ENCODE measurements around the gene LSS.

The LSS gene

GRCh38 chr21:46255758-46256337 lies 27.3 kb upstream of the LSS start:
- no peaks in the 10 kb centered on the region for H3K4me1 ChIP-seq (ENCODE audit: control insufficient read depth in 1 of 2, insufficient read depth in 1 of 2, low read depth in 1 of 2, low read length in 1 of 2)
- no peak overlapping the region for H3K4me3 ChIP-seq (ENCODE audit: low read depth in 1 of 2, low read length in 1 of 2)
- H3K27me3 ChIP-seq, result no peaks in the 10 kb centered on the region
- H3K9me3 ChIP-seq, result no peaks in the 10 kb centered on the region
- TF ChIP-seq CTCF (IDR thresholded peaks at IDR 0.05), result no peak
- peaks cover 99% of the 10 kb centered on the region for H3K36me3 ChIP-seq
- no peak overlapping the region for H3K27ac ChIP-seq

- no peaks in the 10 kb centered on the region for H3K27me3 ChIP-seq
- H3K36me3 ChIP-seq, result peaks cover 99% of the 10 kb centered on the region
- TF ChIP-seq CTCF (IDR thresholded peaks at IDR 0.05), result no peak
Measured at GRCh38 chr21:46255166-46255565, 26.6 kb upstream of the LSS start.

GRCh38 chr21:46254208-46254975 lies 25.8 kb upstream of the LSS start:
- H3K36me3 ChIP-seq, result peaks cover 99% of the 10 kb centered on the region
- no peaks in the 10 kb centered on the region for H3K27me3 ChIP-seq
- no peak overlapping the region for H3K4me3 ChIP-seq (ENCODE audit: low read depth in 1 of 2, low read length in 1 of 2)
- no peaks in the 10 kb centered on the region for H3K9me3 ChIP-seq
- no peaks in the 10 kb centered on the region for H3K4me1 ChIP-seq (ENCODE audit: control insufficient read depth in 1 of 2, insufficient read depth in 1 of 2, low read depth in 1 of 2, low read length in 1 of 2)
- H3K27ac ChIP-seq, result no peak overlapping the region
- TF ChIP-seq CTCF (IDR thresholded peaks at IDR 0.05), result no peak

More at GRCh38 chr21:46255166-46255565, 26.6 kb upstream of the LSS start:
- Histone ChIP-seq H3K9me3 (no peaks in the 10 kb centered on the region), H3K4me3 (ENCODE audit: low read depth in 1 of 2, low read length in 1 of 2) (no peak overlapping the region), H3K27ac (no peak overlapping the region), H3K4me1 (ENCODE audit: control insufficient read depth in 1 of 2, insufficient read depth in 1 of 2, low read depth in 1 of 2, low read length in 1 of 2) (no peaks in the 10 kb centered on the region)

GRCh38 chr21:46253610-46254124 lies 25.1 kb upstream of the LSS start:
- Histone ChIP-seq H3K27ac (no peak overlapping the region), H3K27me3 (no peaks in the 10 kb centered on the region), H3K9me3 (no peaks in the 10 kb centered on the region), H3K4me1 (ENCODE audit: control insufficient read depth in 1 of 2, insufficient read depth in 1 of 2, low read depth in 1 of 2, low read length in 1 of 2) (no peaks in the 10 kb centered on the region), H3K4me3 (ENCODE audit: low read depth in 1 of 2, low read length in 1 of 2) (no peak overlapping the region), H3K36me3 (peaks cover 98% of the 10 kb centered on the region)
- no peak for TF ChIP-seq CTCF (IDR thresholded peaks at IDR 0.05)

GRCh38 chr21:46252840-46253239 lies 24.3 kb upstream of the LSS start:
- Histone ChIP-seq H3K4me1 (ENCODE audit: control insufficient read depth in 1 of 2, insufficient read depth in 1 of 2, low read depth in 1 of 2, low read length in 1 of 2) (no peaks in the 10 kb centered on the region), H3K27ac (no peak overlapping the region), H3K27me3 (no peaks in the 10 kb centered on the region), H3K9me3 (no peaks in the 10 kb centered on the region), H3K4me3 (ENCODE audit: low read depth in 1 of 2, low read length in 1 of 2) (no peak overlapping the region), H3K36me3 (peaks cover 95% of the 10 kb centered on the region)
- no peak for TF ChIP-seq CTCF (IDR thresholded peaks at IDR 0.05)
